ENCODE data around the gene LIPC. TPM values are rescaled to one million over a fixed set of nuclear protein-coding genes. Genes with fewer than 3 reads are reported as not detected.

The LIPC gene
- total and polyA plus RNA-seq, 7 experiments from 2014 or later: 0.46 to 5.1 (median 0.77) TPM

DNA sequence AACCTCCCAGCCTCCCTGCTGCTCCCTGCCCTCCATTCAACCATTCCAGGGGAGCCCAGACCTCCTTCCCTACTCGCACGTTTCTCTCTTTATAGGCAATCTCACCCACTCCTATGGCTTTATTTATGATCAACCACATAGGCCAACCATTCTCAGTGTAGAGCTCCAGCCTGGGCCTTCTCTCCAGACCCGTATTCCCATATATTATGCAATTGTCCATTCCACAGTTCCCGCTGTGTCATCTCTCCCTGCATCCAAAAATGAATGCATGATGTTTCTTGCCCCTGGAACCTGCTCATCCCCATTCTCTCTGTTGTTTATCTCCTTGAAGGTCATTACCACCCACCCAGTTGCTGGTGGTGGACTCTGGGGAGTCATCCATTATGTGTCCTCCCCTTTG is 140.7 kb downstream of the LIPC start:
- DNase-seq (no peak), ATAC-seq (no peak)
- H3K27me3 ChIP-seq (ENCODE audit: control insufficient read depth in 2 of 2, insufficient read depth in 2 of 2, low read length in 2 of 2): no peaks in the 10 kb centered on the region
- Mint-ChIP-seq H3K4me3 (no peak overlapping the region), H3K9me3 (peaks cover 0 to 10% (median 0%) of the 10 kb centered on the region in 11 donors), H3K36me3 (peaks cover 0 to 15% (median 0%) of the 10 kb centered on the region in 5 donors), H3K27ac (no peak overlapping the region), H3K4me1 (peaks cover 15 to 29% (median 22%) of the 10 kb centered on the region in 7 donors), H3K27me3 (no peaks in the 10 kb centered on the region)
- H3K4me3 ChIP-seq (ENCODE audit: low read length): no peak overlapping the region
- ChIA-PET POLR2A (no interaction called here), CTCF (no interaction called here)
- no peak overlapping the region for H3K27ac ChIP-seq (ENCODE audit: low read depth, low read length)
- H3K9me3 ChIP-seq (ENCODE audit: control insufficient read depth in 2 of 3, low read length in 3 of 3): no peaks in the 10 kb centered on the region
- H3K4me1 ChIP-seq (ENCODE audit: control insufficient read depth in 2 of 2, insufficient read depth in 2 of 2, low read length in 2 of 2): peaks cover 0 to 3% of the 10 kb centered on the region in 2 donors
- no peaks in the 10 kb centered on the region for H3K36me3 ChIP-seq (ENCODE audit: control insufficient read depth in 2 of 3, insufficient read depth in 3 of 3, low read length in 3 of 3)
- intact Hi-C loops (cut with micrococcal nuclease): no loop called here

DNA sequence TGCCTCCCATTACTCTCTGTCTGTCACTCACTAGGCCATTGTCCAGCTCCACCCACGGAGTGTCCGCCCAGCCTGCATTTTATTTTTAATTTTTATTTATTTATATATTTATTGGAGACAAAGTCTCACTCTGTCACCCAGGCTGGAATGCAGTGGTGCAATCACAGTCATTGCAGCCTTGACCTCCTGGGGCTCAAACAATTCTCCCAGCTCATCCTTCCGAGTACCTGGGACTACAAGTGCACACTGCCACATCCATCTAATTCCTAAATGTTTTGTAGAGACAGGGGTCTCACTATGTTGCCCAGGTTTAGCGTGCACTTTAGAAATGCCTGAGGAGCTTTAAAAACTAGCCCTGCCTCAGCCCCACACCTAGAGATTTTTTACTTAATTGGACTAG is 141.5 kb downstream of the LIPC start:
- POLR2A ChIA-PET: no interaction called here
- CTCF ChIA-PET: no interaction called here
- Mint-ChIP-seq H3K27me3 (no peaks in the 10 kb centered on the region), H3K9me3 (peaks cover 0 to 8% (median 0%) of the 10 kb centered on the region in 11 donors), H3K36me3 (peaks cover 0 to 16% (median 0%) of the 10 kb centered on the region in 5 donors), H3K27ac (no peak overlapping the region), H3K4me3 (no peak overlapping the region), H3K4me1 (peaks cover 11 to 22% (median 15%) of the 10 kb centered on the region in 7 donors)
- intact Hi-C loops (cut with micrococcal nuclease): no loop called here
- H3K9me3 ChIP-seq (ENCODE audit: control insufficient read depth in 2 of 3, low read length in 3 of 3): no peaks in the 10 kb centered on the region
- no peak overlapping the region for H3K4me3 ChIP-seq (ENCODE audit: low read length)
- H3K27ac ChIP-seq (ENCODE audit: low read depth, low read length): no peak overlapping the region
- ATAC-seq (no peak), DNase-seq (no peak)
- no peaks in the 10 kb centered on the region for H3K4me1 ChIP-seq (ENCODE audit: control insufficient read depth in 2 of 2, insufficient read depth in 2 of 2, low read length in 2 of 2)
- H3K27me3 ChIP-seq (ENCODE audit: control insufficient read depth in 2 of 2, insufficient read depth in 2 of 2, low read length in 2 of 2): no peaks in the 10 kb centered on the region
- no peaks in the 10 kb centered on the region for H3K36me3 ChIP-seq (ENCODE audit: control insufficient read depth in 2 of 3, insufficient read depth in 3 of 3, low read length in 3 of 3)

DNA sequence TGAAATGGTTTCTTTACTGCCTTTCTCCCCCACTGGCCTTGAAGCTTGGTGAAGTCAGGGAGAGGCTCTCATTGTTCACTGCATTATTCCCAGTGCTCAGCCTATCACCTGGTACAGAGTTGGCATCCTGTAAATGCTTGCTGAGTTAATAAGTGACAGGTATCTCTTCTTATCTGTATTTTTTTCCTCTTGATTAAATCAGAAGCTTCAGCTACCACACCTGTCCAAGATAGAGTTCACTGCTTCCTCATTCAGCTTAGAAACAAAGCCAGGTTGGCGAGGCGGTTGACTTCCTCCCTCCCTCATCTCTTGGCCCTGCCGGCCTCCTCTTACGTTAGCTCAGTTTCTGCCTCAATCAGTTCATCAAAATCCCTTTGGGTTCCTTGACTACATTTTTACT is 142.8 kb downstream of the LIPC start:
- peak overlapping the region in 8 of 9 donors; percentile 4 to 90 (median 46) for H3K27ac Mint-ChIP-seq
- ATAC-seq (no peak), DNase-seq (no peak)
- intact Hi-C loops (cut with micrococcal nuclease): no loop called here
- no peak overlapping the region for H3K27ac ChIP-seq (ENCODE audit: low read depth, low read length)
- no peaks in the 10 kb centered on the region for H3K27me3 Mint-ChIP-seq
- H3K4me3 Mint-ChIP-seq: peak overlapping the region in 1 of 10 donors; percentile 54
- peaks cover 0 to 8% (median 0%) of the 10 kb centered on the region in 11 donors for H3K9me3 Mint-ChIP-seq
- peaks cover 6 to 17% (median 10%) of the 10 kb centered on the region in 7 donors for H3K4me1 Mint-ChIP-seq
- no peaks in the 10 kb centered on the region for H3K27me3 ChIP-seq (ENCODE audit: control insufficient read depth in 2 of 2, insufficient read depth in 2 of 2, low read length in 2 of 2)
- H3K36me3 Mint-ChIP-seq: peaks cover 0 to 11% (median 0%) of the 10 kb centered on the region in 5 donors
- H3K36me3 ChIP-seq (ENCODE audit: control insufficient read depth in 2 of 3, insufficient read depth in 3 of 3, low read length in 3 of 3): no peaks in the 10 kb centered on the region
- H3K4me3 ChIP-seq (ENCODE audit: low read length): no peak overlapping the region
- H3K9me3 ChIP-seq (ENCODE audit: control insufficient read depth in 2 of 3, low read length in 3 of 3): no peaks in the 10 kb centered on the region
- no peaks in the 10 kb centered on the region for H3K4me1 ChIP-seq (ENCODE audit: control insufficient read depth in 2 of 2, insufficient read depth in 2 of 2, low read length in 2 of 2)
- CTCF ChIA-PET: interaction anchor here (0.7 to 1.0 kb wide), 2 partner anchors 10 to 31 kb away, joined by 3 read pairs; no protein-coding TSS in a partner anchor
- POLR2A ChIA-PET: no interaction called here

DNA sequence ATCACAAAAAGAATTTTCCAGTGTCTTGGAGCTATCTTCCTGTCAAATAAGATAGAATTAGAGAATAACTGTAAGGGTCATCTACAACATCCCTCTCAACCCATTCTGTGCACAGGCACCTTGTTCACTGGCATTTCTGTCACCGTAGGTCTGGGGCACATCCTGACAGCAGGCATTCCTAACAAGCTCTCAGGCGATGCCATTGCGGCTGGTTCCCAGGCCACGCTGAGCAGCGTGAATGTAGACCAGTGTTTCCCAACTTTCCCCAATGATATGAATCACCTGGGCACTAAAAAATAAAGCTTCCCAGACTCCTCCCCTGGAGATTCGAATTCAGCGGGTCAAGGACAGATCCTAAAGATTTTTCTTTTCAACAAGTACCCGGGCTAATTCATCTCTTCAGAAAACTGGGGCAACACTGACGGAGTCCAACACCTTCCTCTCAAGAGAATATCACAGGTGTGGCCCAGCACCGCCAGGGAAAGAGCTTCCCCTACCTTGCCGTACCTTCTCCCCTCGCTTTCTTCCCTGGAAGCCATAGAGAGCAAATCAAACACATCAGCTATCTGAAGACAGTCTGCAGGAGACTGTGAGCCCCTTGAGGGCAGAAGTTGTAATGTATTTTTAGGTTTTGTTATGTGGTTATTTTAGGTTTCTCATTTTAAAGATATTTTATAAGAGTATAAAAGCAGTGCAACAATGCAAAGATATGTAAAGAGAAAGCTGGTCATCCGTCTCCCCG is 143.4 kb downstream of the LIPC start:
- no peaks in the 10 kb centered on the region for H3K9me3 ChIP-seq (ENCODE audit: control insufficient read depth in 2 of 3, low read length in 3 of 3)
- ChIA-PET POLR2A (no interaction called here), CTCF (interaction anchor here (0.5 to 1.0 kb wide), 4 partner anchors 10 to 132 kb away, joined by 3 read pairs; no protein-coding TSS in a partner anchor)
- H3K27me3 ChIP-seq (ENCODE audit: control insufficient read depth in 2 of 2, insufficient read depth in 2 of 2, low read length in 2 of 2): no peaks in the 10 kb centered on the region
- no peak overlapping the region for H3K27ac ChIP-seq (ENCODE audit: low read depth, low read length)
- intact Hi-C loops (cut with micrococcal nuclease): no loop called here
- Mint-ChIP-seq H3K27ac (peak overlapping the region in 7 of 9 donors; percentile 4 to 90 (median 62)), H3K9me3 (peaks cover 0 to 3% (median 0%) of the 10 kb centered on the region in 11 donors), H3K4me1 (peaks cover 6 to 17% (median 10%) of the 10 kb centered on the region in 7 donors), H3K36me3 (peaks cover 0 to 11% (median 0%) of the 10 kb centered on the region in 5 donors), H3K27me3 (no peaks in the 10 kb centered on the region), H3K4me3 (peak overlapping the region in 1 of 10 donors; percentile 54)
- no peaks in the 10 kb centered on the region for H3K4me1 ChIP-seq (ENCODE audit: control insufficient read depth in 2 of 2, insufficient read depth in 2 of 2, low read length in 2 of 2)
- ATAC-seq: no peak
- no peak for DNase-seq
- no peak overlapping the region for H3K4me3 ChIP-seq (ENCODE audit: low read length)
- no peaks in the 10 kb centered on the region for H3K36me3 ChIP-seq (ENCODE audit: control insufficient read depth in 2 of 3, insufficient read depth in 3 of 3, low read length in 3 of 3)

DNA sequence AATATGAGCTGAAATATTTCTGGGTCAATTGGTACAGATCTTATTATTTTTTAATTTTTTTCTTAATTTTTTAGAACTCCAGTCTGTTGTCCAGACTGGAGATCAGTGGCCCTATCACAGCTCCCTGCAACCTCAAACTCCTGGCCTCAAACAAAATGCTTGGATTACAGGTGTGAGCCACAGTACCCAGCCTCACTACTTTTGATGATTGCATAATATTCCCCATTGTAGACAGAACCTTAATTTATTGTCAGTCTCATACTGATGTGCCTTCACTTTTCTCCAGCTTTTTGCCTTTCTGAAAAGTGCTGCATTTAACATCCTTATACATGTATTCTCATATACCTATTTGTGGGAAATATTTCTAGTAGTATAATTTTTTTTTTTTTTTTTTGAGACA is 144.9 kb downstream of the LIPC start:
- H3K9me3 Mint-ChIP-seq: peaks cover 0 to 3% (median 0%) of the 10 kb centered on the region in 11 donors

DNA sequence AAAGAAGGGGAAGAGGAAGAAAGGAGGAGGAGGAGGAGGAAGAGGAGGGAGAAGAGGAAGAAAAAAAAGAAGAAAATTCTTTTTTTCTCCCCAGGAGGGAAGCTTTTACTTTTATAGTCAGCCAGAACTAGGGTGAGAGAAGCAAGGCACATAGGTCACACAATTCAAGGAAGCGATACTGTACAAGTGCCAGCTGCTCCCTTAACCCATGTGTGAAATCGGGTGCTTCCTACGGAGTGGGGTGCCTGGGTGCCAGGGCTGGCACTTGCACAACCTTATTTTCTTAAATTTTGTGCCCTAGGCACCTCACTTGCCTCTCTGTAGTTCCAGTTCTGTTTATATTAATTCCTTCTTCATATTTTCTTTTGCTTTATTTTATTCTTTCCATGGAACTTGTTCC is 150.4 kb downstream of the LIPC start:
- H3K27ac Mint-ChIP-seq: peak overlapping the region in 1 of 9 donors; percentile 20
- ChIA-PET POLR2A (no interaction called here), CTCF (no interaction called here)
- no peak for DNase-seq
- Histone ChIP-seq H3K4me3 (ENCODE audit: low read length) (no peak overlapping the region), H3K27ac (ENCODE audit: low read depth, low read length) (no peak overlapping the region), H3K4me1 (ENCODE audit: control insufficient read depth in 2 of 2, insufficient read depth in 2 of 2, low read length in 2 of 2) (peaks cover 0 to 11% of the 10 kb centered on the region in 2 donors), H3K9me3 (ENCODE audit: control insufficient read depth in 2 of 3, low read length in 3 of 3) (no peaks in the 10 kb centered on the region), H3K27me3 (ENCODE audit: control insufficient read depth in 2 of 2, insufficient read depth in 2 of 2, low read length in 2 of 2) (no peaks in the 10 kb centered on the region), H3K36me3 (ENCODE audit: control insufficient read depth in 2 of 3, insufficient read depth in 3 of 3, low read length in 3 of 3) (no peaks in the 10 kb centered on the region)
- no peak for ATAC-seq
- peaks cover 0 to 6% (median 0%) of the 10 kb centered on the region in 5 donors for H3K27me3 Mint-ChIP-seq
- peaks cover 0 to 14% (median 0%) of the 10 kb centered on the region in 5 donors for H3K36me3 Mint-ChIP-seq
- intact Hi-C loops (cut with micrococcal nuclease): no loop called here
- H3K4me3 Mint-ChIP-seq: no peak overlapping the region
- peaks cover 0 to 16% (median 4%) of the 10 kb centered on the region in 11 donors for H3K9me3 Mint-ChIP-seq
- peaks cover 9 to 22% (median 17%) of the 10 kb centered on the region in 7 donors for H3K4me1 Mint-ChIP-seq

More for the DNA sequence above, 144.9 kb downstream of the LIPC start:
- CTCF ChIA-PET: no interaction called here
- H3K4me1 ChIP-seq (ENCODE audit: control insufficient read depth in 2 of 2, insufficient read depth in 2 of 2, low read length in 2 of 2): no peaks in the 10 kb centered on the region
- no peak for DNase-seq
- intact Hi-C loops (cut with micrococcal nuclease): no loop called here
- H3K36me3 ChIP-seq (ENCODE audit: control insufficient read depth in 2 of 3, insufficient read depth in 3 of 3, low read length in 3 of 3): no peaks in the 10 kb centered on the region
- POLR2A ChIA-PET: no interaction called here
- Mint-ChIP-seq H3K27ac (no peak overlapping the region), H3K27me3 (peaks cover 0 to 1% (median 0%) of the 10 kb centered on the region in 5 donors), H3K4me1 (peaks cover 6 to 17% (median 10%) of the 10 kb centered on the region in 7 donors), H3K4me3 (no peak overlapping the region), H3K36me3 (peaks cover 0 to 8% (median 0%) of the 10 kb centered on the region in 5 donors)
- H3K27ac ChIP-seq (ENCODE audit: low read depth, low read length): no peak overlapping the region
- no peaks in the 10 kb centered on the region for H3K9me3 ChIP-seq (ENCODE audit: control insufficient read depth in 2 of 3, low read length in 3 of 3)
- no peaks in the 10 kb centered on the region for H3K27me3 ChIP-seq (ENCODE audit: control insufficient read depth in 2 of 2, insufficient read depth in 2 of 2, low read length in 2 of 2)
- ATAC-seq: no peak
- H3K4me3 ChIP-seq (ENCODE audit: low read length): no peak overlapping the region

Data from naive thymus-derived CD4-positive, alpha-beta T cell (primary cell).